ENCODE results near the gene SLC27A5.

SLC27A5 gene

GRCh38 chr19:58468216-58468839, 43.5 kb downstream of the SLC27A5 start:
- H3K36me3 ChIP-seq (ENCODE audit: insufficient read depth, low read length): peaks cover 39% of the 10 kb centered on the region
- DNase-seq: no peak
- peaks cover 28% of the 10 kb centered on the region for H3K4me1 ChIP-seq (ENCODE audit: insufficient read depth, low read length)
- no peaks in the 10 kb centered on the region for H3K27me3 ChIP-seq (ENCODE audit: insufficient read depth, low read length, poor library complexity)
- no peaks in the 10 kb centered on the region for H3K9me3 ChIP-seq (ENCODE audit: insufficient read depth, low read length, severe bottlenecking)
- H3K9ac ChIP-seq (ENCODE audit: low read depth, low read length): peak overlapping the region; percentile 71
- peaks cover 26% of the 10 kb centered on the region for H3K79me2 ChIP-seq (ENCODE audit: insufficient read depth, low read length)
- peak overlapping the region; percentile 88 for H3K4me2 ChIP-seq (ENCODE audit: insufficient read depth, low read length)
- no peak overlapping the region for H2AFZ ChIP-seq (ENCODE audit: low read depth, low read length)
- TF ChIP-seq EZH2 (IDR thresholded peaks at IDR 0.05; ENCODE audit: borderline replicate concordance, low read depth, low read length, severe bottlenecking): no peak
- no peak for TF ChIP-seq CTCF (IDR thresholded peaks at IDR 0.05; ENCODE audit: borderline replicate concordance, extremely low read depth, low read length, poor library complexity, severe bottlenecking)
- no peak for ATAC-seq (ENCODE audit: insufficient read depth, low read depth)
- peak overlapping the region in 1 of 2 experiments; percentile 53; a peak in 2 of 4 replicates for H3K4me3 ChIP-seq (ENCODE audit: low read depth in 1 of 2, low read length in 2 of 2)
- peaks cover 26% of the 10 kb centered on the region for H4K20me1 ChIP-seq (ENCODE audit: insufficient read depth, low read length)
- no peak overlapping the region for H3K27ac ChIP-seq (ENCODE audit: low read length)

- H3K27me3 ChIP-seq (ENCODE audit: insufficient read depth, low read length, poor library complexity): no peaks in the 10 kb centered on the region
- peak; percentile 25 for TF ChIP-seq CTCF (IDR thresholded peaks at IDR 0.05; ENCODE audit: borderline replicate concordance, extremely low read depth, low read length, poor library complexity, severe bottlenecking)
- no peak for TF ChIP-seq EZH2 (IDR thresholded peaks at IDR 0.05; ENCODE audit: borderline replicate concordance, low read depth, low read length, severe bottlenecking)
- no peaks in the 10 kb centered on the region for H3K9me3 ChIP-seq (ENCODE audit: insufficient read depth, low read length, severe bottlenecking)
- peak within 1 kb of the TSS; percentile 71 to 96 for H3K4me3 ChIP-seq (ENCODE audit: low read depth in 1 of 2, low read length in 2 of 2)
- peaks cover 26% of the 10 kb centered on the region for H3K79me2 ChIP-seq (ENCODE audit: insufficient read depth, low read length)
- H4K20me1 ChIP-seq (ENCODE audit: insufficient read depth, low read length): peaks cover 22% of the 10 kb centered on the region
- peak within 1 kb of the TSS; percentile 88 for H3K4me2 ChIP-seq (ENCODE audit: insufficient read depth, low read length)
- DNase-seq (peak; percentile 97), ATAC-seq (ENCODE audit: insufficient read depth, low read depth) (peak; percentile 92)
- H2AFZ ChIP-seq (ENCODE audit: low read depth, low read length): peak within 1 kb of the TSS; percentile 86
- H3K36me3 ChIP-seq (ENCODE audit: insufficient read depth, low read length): peaks cover 26% of the 10 kb centered on the region
- peak within 1 kb of the TSS; percentile 71 for H3K9ac ChIP-seq (ENCODE audit: low read depth, low read length)
- H3K27ac ChIP-seq (ENCODE audit: low read length): peak within 1 kb of the TSS; percentile 62
- peaks cover 28% of the 10 kb centered on the region for H3K4me1 ChIP-seq (ENCODE audit: insufficient read depth, low read length)
These were observed 44.8 kb downstream of the SLC27A5 start, which contains the start of gene ZNF324 for GRCh38 chr19:58466760-58467589. TSS of gene ZNF324 (plus strand) at chr19:58467080. CDS start at chr19:58469186, 2,106 bp downstream.

GRCh38 chr19:58466089-58466759, 45.6 kb downstream of the SLC27A5 start:
- H3K4me2 ChIP-seq (ENCODE audit: insufficient read depth, low read length): peak overlapping the region; percentile 88
- TF ChIP-seq EZH2 (IDR thresholded peaks at IDR 0.05; ENCODE audit: borderline replicate concordance, low read depth, low read length, severe bottlenecking): no peak
- no peak for TF ChIP-seq CTCF (IDR thresholded peaks at IDR 0.05; ENCODE audit: borderline replicate concordance, extremely low read depth, low read length, poor library complexity, severe bottlenecking)
- peaks cover 26% of the 10 kb centered on the region for H3K79me2 ChIP-seq (ENCODE audit: insufficient read depth, low read length)
- H3K27ac ChIP-seq (ENCODE audit: low read length): no peak overlapping the region
- no peaks in the 10 kb centered on the region for H3K27me3 ChIP-seq (ENCODE audit: insufficient read depth, low read length, poor library complexity)
- H3K4me3 ChIP-seq (ENCODE audit: low read depth in 1 of 2, low read length in 2 of 2): peak overlapping the region; percentile 71 to 96; a peak in 3 of 4 replicates
- ATAC-seq (ENCODE audit: insufficient read depth, low read depth) (peak; percentile 23; the same call in 2 of the 3 replicates), DNase-seq (no peak)
- H3K4me1 ChIP-seq (ENCODE audit: insufficient read depth, low read length): peaks cover 28% of the 10 kb centered on the region
- peak overlapping the region; percentile 71 for H3K9ac ChIP-seq (ENCODE audit: low read depth, low read length)
- H2AFZ ChIP-seq (ENCODE audit: low read depth, low read length): peak overlapping the region; percentile 86
- peaks cover 22% of the 10 kb centered on the region for H4K20me1 ChIP-seq (ENCODE audit: insufficient read depth, low read length)
- peaks cover 20% of the 10 kb centered on the region for H3K36me3 ChIP-seq (ENCODE audit: insufficient read depth, low read length)
- H3K9me3 ChIP-seq (ENCODE audit: insufficient read depth, low read length, severe bottlenecking): no peaks in the 10 kb centered on the region

Measured in DND-41 (cell line).